SU-DHL-6 (cell line): ENCODE data around the gene PCED1A.

ENCODE experiments used
- CTCF ChIP-seq: fragments of 200-600 bp; sonication (generic); IDR thresholded peaks from one replicate; pipeline ENCODE4 v1.5.1; 2017; ENCODE audit warnings: antibody characterized with exemption, mild to moderate bottlenecking, low read length, moderate library complexity; ENCODE audit not compliant: insufficient read depth, poor library complexity, severe bottlenecking
- EZH2phosphoT487 ChIP-seq: fragments of 200-600 bp; sonication (generic), shearing (Covaris generic); conservative IDR thresholded peaks from 2 replicates; pipeline ENCODE4 v1.6.1; 2018; ENCODE audit warnings: mild to moderate bottlenecking, antibody characterized with exemption, low read length, moderate library complexity, mixed read lengths

- TF ChIP-seq CTCF = no peak
- no peak for TF ChIP-seq EZH2phosphoT487
Measured at GRCh38 chr20:2847802-2848201, 7.3 kb upstream of the PCED1A start.
